Measurements from ENCODE around the gene CCDC82. TPM values are rescaled to one million over a fixed set of nuclear protein-coding genes. Genes with fewer than 3 reads are reported as not detected.

Gene CCDC82

DNA sequence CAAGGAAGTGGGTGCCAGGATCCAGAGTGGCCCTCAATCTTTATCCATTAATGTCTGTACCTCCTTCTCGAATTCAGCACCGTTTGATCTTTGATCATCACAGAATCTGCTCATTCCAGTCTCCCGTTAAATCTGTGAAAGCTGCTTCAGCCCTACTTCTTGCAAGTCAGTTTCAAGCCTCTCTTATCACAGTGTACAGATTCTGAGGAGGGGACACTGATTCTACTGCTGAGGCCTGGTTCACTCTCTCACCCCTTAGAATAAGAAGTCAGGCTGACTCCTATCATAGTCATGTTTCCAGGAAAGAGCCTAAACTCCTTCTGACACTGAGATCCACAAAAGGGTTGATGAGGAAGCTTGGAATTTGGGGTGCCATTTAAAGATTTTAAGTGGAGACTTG lies 85.7 kb downstream of the CCDC82 start:
- Histone ChIP-seq H3K9ac (ENCODE audit: low read length) (no peak overlapping the region), H3K56ac (ENCODE audit: low read length) (no peak overlapping the region), H3K4ac (ENCODE audit: low read depth, low read length) (no peak overlapping the region), H3K23ac (ENCODE audit: low read length) (no peak overlapping the region), H3K36me3 (ENCODE audit: control insufficient read depth, insufficient read depth, low read length) (no peaks in the 10 kb centered on the region), H3K79me2 (ENCODE audit: control insufficient read depth, insufficient read depth, low read length) (no peaks in the 10 kb centered on the region), H2BK5ac (ENCODE audit: low read length) (no peak overlapping the region), H3K27ac (ENCODE audit: low read depth, low read length) (no peak overlapping the region), H2BK15ac (replicated peaks; ENCODE audit: low read depth) (no peak overlapping the region), H3K4me2 (ENCODE audit: low read length) (no peak overlapping the region), H4K8ac (ENCODE audit: low read depth, low read length) (no peak overlapping the region), H3K79me1 (ENCODE audit: low read length) (no peaks in the 10 kb centered on the region), H4K5ac (ENCODE audit: low read length) (no peak overlapping the region), H3K27me3 (ENCODE audit: insufficient read depth, low read length, poor library complexity) (no peaks in the 10 kb centered on the region), H2AK5ac (ENCODE audit: low read length) (no peak overlapping the region), H3K18ac (ENCODE audit: low read length) (no peak overlapping the region), H2BK120ac (ENCODE audit: low read depth, low read length) (no peak overlapping the region), H3K4me3 (ENCODE audit: low read length) (no peak overlapping the region), H3K4me1 (ENCODE audit: control insufficient read depth, low read depth, low read length) (peaks cover 1% of the 10 kb centered on the region)
- no CpG with 5 or more reads among the region's 3 CpGs for WGBS (ENCODE audit: extremely low coverage, insufficient coverage, low lambda C conversion rate)
- no peak for DNase-seq

DNA sequence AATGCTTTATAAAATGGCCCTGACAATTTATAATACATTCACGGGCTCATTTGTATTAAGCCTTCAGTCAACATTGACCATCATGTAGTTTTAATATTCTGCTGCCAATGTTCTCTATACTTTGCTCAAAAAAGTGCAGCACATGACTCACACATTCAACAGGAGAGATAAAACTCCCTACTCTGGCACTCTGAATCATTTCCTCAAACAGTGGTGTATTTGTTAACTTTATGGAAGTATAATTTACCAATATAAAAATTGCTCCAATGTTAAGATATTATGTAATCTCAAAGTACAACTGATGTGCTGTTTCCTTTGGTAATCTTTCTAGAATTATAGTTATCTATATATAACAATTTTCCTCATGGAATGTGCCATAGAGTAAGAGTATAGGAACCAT lies 86.6 kb downstream of the CCDC82 start:
- H3K27ac ChIP-seq (ENCODE audit: low read depth, low read length): no peak overlapping the region
- H2AK5ac ChIP-seq (ENCODE audit: low read length): no peak overlapping the region
- H2BK15ac ChIP-seq (replicated peaks; ENCODE audit: low read depth): no peak overlapping the region
- H4K8ac ChIP-seq (ENCODE audit: low read depth, low read length): no peak overlapping the region
- no peak overlapping the region for H3K56ac ChIP-seq (ENCODE audit: low read length)
- H3K23ac ChIP-seq (ENCODE audit: low read length): no peak overlapping the region
- no peak overlapping the region for H3K18ac ChIP-seq (ENCODE audit: low read length)
- WGBS (ENCODE audit: extremely low coverage, insufficient coverage, low lambda C conversion rate): no CpG with 5 or more reads among the region's 1 CpG
- H3K27me3 ChIP-seq (ENCODE audit: insufficient read depth, low read length, poor library complexity): no peaks in the 10 kb centered on the region
- H3K4me2 ChIP-seq (ENCODE audit: low read length): no peak overlapping the region
- H2BK5ac ChIP-seq (ENCODE audit: low read length): no peak overlapping the region
- no peak overlapping the region for H2BK120ac ChIP-seq (ENCODE audit: low read depth, low read length)
- no peaks in the 10 kb centered on the region for H3K79me1 ChIP-seq (ENCODE audit: low read length)
- peaks cover 1% of the 10 kb centered on the region for H3K4me1 ChIP-seq (ENCODE audit: control insufficient read depth, low read depth, low read length)
- DNase-seq: no peak
- H3K36me3 ChIP-seq (ENCODE audit: control insufficient read depth, insufficient read depth, low read length): no peaks in the 10 kb centered on the region
- H3K9ac ChIP-seq (ENCODE audit: low read length): no peak overlapping the region
- H3K79me2 ChIP-seq (ENCODE audit: control insufficient read depth, insufficient read depth, low read length): no peaks in the 10 kb centered on the region
- no peak overlapping the region for H3K4me3 ChIP-seq (ENCODE audit: low read length)
- H3K4ac ChIP-seq (ENCODE audit: low read depth, low read length): no peak overlapping the region
- H4K5ac ChIP-seq (ENCODE audit: low read length): no peak overlapping the region

Small RNA genes within 50 kb of the gene (small RNA-seq; reads per million reads assigned to genes)
- not detected for gene MIR1260B (ENCODE audit: insufficient read depth)
